ENCODE results near the gene ZNF750.
A peak's percentile ranks its signal among the peaks of the same experiment; 100 is the strongest.

The ZNF750 gene

DNA sequence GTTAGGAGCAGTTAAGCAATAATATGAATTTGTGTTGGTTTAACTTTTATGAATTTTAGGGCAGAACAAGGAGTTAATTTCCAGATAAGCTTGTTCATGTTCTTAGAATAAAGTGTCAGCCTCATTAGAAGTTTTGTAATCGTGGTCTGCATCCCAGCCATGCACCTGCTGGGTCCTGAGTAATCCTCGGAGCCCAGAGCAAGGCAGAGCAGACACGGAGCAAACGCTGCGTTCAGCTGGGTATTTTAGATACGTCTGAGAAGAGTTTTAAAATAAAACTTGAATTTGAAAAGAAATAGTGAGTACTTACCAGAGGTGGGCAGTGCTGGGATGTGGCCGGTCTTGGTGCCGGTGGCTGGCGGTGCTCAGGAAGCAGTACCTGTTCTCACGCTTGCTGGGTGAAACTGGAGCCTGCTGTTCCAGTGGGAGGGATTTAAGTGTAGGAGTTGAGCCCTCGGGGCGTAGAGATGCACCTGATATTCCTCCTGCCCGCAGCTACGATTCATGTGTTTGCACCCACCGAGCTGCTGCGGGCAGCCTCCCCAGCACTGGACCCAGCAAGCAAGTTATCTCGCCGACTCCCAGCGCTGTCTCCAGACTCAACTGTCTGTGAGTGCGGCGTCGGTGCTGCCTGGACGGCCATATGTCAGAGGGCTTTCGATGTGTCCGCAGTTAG lies at the start of gene ZNF750:
ZNF750 (minus strand) TSS at position 406 of the 676 bp plus-strand sequence. CDS start 7,568 bp downstream, outside the sequence.
- peak; percentile 36 for DNase-seq

- peak; percentile 60 for DNase-seq
Observed at GRCh38 chr17:82888583-82889495, 49.0 kb upstream of the ZNF750 start.

DNA sequence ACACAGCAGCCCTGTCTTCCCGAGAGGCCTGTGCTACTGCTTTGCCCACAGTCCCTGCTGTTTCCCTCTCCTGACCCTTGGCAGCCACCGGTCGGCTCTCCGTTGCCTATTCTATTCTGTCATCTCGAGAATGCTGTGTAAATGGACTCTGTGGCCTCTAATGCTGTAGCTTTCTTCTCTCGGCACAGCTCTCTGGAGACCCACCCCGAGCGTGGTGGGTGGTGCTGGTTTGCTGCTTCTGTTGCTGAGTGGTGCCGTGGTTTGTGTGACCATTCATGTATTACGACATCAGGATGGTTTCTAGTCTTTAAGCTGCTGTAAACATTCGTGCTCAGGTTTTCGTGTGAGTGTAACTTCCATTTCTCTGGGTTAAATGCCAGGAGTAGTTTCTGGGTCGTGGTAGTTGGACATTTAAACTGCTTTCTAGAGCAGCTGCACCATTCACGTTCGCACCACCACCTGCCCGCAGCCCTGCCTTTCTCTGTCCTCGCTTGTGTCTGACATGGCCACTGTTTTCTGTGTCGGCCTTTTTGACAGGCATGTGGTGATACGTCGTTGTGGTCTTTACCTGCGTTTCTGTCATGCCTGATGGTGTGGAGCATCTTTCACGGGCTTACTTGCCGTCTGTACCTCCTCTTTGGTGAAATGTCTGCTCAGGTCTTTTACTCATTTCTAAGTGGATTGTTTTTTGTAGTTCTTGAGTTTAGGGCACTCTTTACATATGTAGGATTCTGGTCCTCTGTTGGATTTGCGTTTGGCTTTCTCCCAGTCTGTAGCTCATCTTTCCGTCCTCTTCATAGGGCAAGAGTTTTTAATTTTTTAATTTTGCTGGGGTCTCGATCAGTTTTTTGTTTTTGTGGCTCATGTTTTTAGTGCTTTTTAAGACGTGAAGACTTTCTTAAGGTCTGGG lies 47.7 kb upstream of the ZNF750 start:
- no peak for DNase-seq

GRCh38 chr17:82884970-82885353 lies 45.1 kb upstream of the ZNF750 start:
- no peak for DNase-seq

DNA sequence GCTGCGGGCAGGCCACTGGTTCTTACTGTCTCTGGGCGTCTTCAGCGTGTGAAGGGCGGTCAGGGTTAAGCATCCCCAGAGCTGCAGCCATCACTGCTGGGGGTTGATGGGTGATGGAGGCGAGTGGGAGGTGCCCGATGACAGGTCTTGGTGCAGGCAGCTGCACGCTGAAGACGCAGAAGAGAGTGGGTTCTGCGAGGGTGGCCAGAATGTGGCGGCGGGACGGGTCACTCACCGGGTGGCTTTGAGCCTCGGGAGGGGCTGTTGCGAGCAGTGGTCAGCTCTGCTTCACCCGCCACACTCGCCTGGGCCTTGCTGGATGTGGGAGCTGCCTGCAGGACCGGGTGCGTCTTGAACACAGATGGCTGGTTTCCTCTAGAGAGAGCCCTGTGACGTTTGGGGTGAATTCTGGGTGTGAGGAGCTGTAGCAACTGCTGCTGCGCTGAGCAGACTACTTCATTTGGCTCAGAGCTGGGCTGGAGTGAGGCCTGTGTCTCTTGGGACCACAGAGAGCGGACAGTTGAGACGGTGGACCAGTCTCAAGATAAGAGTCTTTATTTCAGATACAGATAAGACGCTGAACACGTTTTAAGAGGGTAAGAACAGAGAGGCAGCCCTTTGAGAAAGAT lies 44.6 kb upstream of the ZNF750 start:
- DNase-seq = no peak

DNA sequence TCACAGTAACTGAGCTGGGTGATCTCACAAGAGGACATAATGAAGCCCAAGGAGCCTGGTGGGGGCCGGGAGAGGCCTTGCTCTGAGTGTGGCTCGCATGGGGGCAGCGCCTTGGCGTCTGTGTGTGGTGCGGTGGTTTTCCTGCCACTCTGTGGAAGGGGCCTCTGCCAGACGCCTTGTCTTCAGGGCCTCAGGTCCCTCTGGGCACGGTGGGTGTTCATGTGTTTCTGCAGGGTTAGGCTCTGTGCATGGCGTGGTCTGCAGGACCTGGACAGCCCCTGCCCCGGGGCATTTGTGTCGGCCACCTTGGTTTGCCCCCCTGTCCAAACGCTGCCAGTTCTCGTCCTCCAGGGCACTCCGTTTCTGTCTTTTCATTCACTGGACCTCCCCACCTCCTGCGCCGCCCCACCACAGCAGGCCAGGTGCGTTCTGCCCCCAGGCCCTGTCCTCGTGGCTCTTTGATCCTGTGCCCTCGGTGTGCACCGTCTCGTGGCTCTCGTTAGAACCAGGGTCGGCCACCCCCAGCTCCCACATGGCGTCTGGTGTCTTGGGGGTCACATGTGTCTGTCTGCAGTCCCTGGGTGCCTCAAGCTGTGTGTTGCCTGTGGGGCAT lies 43.7 kb upstream of the ZNF750 start:
- no peak for DNase-seq

DNA sequence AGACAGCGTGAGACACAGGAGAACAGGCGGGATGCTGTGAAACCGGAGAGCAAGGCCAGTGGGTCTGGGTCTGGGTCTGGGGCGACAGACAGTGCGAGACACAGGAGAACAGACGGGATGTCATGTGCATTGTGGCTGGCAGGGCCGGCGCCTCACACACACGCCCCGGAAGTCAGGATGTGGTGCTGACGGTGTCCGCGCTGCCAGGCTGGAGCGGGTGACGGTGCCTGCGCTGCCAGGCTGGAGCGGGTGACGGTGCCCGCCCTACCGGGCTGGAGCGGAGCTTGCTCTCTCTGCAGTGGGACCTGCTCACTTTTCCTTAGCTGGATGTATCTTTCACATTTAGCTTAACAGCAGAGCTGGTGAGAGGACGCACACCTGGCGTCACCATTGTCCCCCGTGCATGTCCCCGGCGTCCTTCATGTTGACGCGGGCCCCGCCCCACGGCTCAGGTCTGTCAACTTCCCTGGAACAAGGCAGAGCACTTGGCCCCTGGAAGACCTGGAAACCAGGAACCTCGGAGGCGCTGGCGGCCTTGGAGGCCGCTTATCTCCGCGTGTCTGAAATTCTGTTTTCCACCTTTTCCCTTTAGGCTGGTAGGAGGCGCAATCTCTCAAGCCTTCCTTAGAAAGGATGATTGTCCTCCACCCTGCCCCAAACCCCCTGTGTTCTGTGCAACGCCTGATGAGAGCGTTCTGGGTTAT lies 43.0 kb upstream of the ZNF750 start:
- DNase-seq = peak; percentile 72

GRCh38 chr17:82881900-82882714 lies 42.3 kb upstream of the ZNF750 start:
- peak; percentile 20 for DNase-seq

- DNase-seq = no peak
Observed at GRCh38 chr17:82881324-82881823, 41.6 kb upstream of the ZNF750 start.

GRCh38 chr17:82880620-82881323 lies 41.0 kb upstream of the ZNF750 start:
- DNase-seq = no peak

DNA sequence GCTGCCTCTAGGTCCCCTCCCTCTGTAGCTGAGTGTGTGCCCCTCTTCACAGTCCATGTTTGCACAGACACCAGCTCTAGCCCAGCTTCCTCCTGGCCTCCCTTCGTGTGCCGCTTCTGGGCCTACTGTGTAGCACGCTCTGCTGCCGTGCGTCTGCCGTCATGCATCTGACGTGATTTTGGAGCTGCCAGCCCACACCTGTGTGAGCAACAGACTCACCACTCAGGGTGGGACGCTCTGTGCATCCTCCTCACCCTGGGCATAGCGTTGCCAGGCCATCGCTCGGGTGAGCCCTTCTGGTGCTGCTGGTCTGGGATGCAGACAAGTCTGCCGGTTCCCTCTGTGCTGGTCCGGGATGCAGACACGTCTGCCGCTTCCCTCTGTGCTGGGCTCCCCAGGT lies 39.4 kb upstream of the ZNF750 start:
- no peak for DNase-seq

GRCh38 chr17:82878527-82878926 lies 38.7 kb upstream of the ZNF750 start:
- no peak for DNase-seq

DNA sequence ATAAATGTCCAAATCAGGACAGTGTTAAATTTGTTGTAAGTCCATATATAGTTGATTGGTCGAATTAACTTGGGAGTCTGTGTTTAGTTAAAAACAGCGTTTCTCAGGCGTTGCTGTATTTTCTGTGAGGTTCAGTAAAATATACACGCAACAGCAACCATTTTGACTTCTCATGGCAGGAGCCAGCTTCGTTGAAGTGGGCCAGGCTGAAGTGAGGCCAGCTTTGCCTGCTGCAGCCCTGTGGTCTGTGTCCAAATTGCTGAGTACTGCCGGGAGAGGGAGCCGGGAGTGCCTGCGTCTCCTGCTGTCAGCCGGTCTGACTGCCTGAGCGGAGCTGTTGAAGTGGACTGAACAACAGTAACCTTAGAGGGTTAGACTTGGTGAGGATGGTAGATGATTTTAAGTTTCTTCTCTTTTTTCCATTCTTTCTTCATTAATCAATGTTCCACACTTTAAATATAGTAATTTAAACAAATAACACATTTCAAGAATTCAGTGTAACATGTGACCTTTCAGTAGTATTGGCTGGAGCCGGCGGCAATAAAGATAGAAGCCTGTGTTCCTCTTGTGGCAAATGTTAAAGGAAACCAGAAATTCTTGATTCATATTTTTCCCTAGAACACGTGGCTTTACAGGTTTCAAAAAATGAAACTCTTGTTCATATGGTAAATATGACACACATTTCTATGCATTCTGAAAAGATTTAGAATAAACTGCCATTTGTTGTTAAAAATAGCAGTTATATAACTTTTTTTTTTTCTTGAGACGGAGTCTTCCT lies 37.0 kb upstream of the ZNF750 start:
- no peak for DNase-seq

DNA sequence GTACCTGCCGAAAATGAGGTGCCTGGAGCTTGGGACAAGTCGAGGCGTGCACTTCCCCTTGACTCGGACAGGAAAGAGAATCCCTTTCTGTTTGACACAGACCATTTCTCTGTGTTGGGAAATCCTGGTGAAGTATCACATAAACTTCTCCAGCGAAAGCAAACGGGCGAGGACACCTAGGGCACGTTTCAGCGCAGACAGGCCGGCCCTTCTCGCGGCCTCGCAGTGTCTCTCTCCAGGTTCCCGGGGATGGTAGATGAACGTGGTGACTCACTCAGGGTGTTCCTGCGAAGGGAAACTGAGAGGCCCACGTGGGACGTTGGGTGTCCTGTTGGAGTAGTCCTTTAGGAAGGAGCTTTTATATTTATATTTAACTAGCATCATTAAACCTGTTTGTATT lies 36.3 kb upstream of the ZNF750 start:
- DNase-seq = no peak

DNA sequence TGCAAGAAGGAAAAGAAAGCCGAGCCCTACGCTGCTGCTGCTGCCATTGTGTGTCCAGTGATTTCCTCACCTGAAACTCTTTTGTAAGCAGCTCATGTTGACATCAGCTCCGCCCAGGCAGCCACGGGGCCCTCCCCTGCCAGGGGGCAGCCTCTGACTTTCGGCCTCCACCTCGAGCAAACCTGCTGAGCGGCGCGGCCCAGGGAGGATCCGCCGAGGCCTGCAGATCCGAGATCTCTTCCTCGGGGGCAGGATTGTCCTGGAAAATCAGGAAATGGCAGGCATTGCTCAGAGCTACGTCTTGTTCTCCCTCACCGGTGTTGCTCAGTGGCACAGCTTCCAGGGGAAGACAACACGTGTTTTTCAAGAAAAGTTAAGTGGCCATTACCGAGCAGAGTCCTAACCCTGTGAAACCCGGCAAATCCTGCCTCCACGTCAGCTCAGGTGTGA lies 35.6 kb upstream of the ZNF750 start:
- DNase-seq = no peak

GRCh38 chr17:82874011-82874835 lies 34.4 kb upstream of the ZNF750 start:
- DNase-seq = no peak

GRCh38 chr17:82873521-82873920 lies 33.7 kb upstream of the ZNF750 start:
- DNase-seq = no peak
